GM08714 (cell line): Measurements from ENCODE around the gene STAG1.
"Not testable (repeated sequence)": the region's sequence is repeated elsewhere in the genome, so short reads cannot be mapped to it uniquely, and the experiment has no call there.

ENCODE experiments used
- H3K4me3 ChIP-seq: fragments of 200-500 bp; sonication (Bioruptor generic); 2 replicates; pipeline ENCODE4 v1.5.1; 2014; ENCODE audit warnings: mild to moderate bottlenecking, low read length, inconsistent platforms
- ZNF274 ChIP-seq: IDR thresholded peaks from 2 replicates; pipeline ENCODE4 v1.6.1; 2012; ENCODE audit warnings: mild to moderate bottlenecking, low read depth, low read length

STAG1 gene

GRCh38 chr3:136731274-136731884, 20.8 kb downstream of the STAG1 start:
- no peak overlapping the region for H3K4me3 ChIP-seq
- no peak for TF ChIP-seq ZNF274

GRCh38 chr3:136730595-136731273, 21.4 kb downstream of the STAG1 start:
- TF ChIP-seq ZNF274, result no peak

DNA sequence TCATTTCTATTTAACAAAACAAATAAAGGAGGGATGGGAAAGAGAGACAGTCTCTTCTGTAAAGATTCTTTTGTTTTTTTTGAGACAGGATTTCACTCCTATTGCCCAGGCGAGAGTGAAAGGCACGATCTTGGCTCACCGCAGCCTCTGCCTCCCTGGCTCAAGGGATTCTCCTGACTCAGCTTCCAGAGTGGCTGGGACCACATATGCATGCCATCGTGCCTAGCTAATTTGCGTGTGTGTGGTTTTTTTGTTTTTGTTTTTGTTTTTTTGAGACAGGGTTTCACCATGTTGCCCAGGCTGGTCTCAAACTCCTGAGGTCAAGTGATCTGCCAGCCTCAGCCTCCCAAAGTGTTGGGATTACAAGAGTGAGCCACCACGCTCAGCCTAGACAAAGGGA, 23.3 kb downstream of the STAG1 start:
- no peak for TF ChIP-seq ZNF274
- no peak overlapping the region for H3K4me3 ChIP-seq

More at GRCh38 chr3:136730595-136731273, 21.4 kb downstream of the STAG1 start:
- no peak overlapping the region for H3K4me3 ChIP-seq

DNA sequence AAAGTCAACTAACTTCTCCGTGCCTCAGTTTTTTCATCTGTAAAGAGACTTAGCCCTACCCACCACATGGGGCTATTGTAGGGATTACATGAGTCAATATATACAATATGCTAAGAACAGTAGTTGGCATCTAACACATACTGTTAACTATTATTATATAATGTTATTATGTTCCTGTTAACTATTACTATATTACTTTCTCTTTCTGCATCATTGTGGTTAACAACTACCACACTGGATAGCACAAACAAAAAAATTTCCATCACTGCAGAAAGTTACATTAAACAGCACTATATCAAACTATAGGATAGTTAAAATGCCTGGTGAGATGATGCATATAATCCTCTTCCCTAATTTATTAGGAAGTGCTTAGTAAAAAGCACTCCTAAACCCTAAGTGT, 23.7 kb downstream of the STAG1 start:
- no peak overlapping the region for H3K4me3 ChIP-seq
- TF ChIP-seq ZNF274, result no peak

DNA sequence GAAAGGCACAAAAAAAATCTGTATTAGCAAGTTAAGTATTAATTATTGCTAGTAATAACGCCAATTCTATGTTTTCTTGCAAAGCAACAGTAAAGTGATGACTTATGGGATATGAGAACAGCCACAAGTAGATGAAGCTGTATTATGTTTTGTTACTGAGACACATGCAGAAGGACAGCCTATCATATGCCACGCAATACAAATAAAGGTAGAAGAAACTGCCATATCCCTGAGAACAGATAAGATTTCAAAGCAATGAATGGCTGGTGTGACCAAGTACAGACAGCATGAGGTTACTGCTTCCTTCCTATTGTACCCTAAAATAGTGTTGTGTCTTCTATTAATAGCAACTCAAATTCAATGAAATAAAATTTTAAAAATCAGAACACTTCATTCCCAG, 26.7 kb downstream of the STAG1 start:
- TF ChIP-seq ZNF274, result no peak
- H3K4me3 ChIP-seq, result no peak overlapping the region

GRCh38 chr3:136722916-136723315, 29.3 kb downstream of the STAG1 start:
- H3K4me3 ChIP-seq, result not testable (repeated sequence)

DNA sequence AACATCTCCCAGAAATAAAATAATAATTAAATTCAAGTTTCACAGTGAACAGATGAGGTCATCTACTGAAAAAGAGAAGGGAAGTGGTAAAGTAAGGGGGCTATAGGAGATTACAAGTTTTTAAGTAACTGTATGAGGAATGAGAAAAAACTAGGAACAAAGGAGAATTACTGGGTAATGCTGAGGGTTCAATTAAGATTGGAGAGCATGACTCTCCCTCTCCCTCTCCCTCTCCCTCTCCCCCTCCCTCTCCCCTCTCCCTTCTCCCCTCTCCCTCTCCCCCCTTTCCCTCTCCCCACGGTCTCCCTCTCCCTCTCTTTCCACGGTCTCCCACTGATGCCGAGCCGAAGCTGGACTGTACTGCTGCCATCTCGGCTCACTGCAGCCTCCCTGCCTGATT, 29.8 kb downstream of the STAG1 start:
- not testable (repeated sequence) for H3K4me3 ChIP-seq

DNA sequence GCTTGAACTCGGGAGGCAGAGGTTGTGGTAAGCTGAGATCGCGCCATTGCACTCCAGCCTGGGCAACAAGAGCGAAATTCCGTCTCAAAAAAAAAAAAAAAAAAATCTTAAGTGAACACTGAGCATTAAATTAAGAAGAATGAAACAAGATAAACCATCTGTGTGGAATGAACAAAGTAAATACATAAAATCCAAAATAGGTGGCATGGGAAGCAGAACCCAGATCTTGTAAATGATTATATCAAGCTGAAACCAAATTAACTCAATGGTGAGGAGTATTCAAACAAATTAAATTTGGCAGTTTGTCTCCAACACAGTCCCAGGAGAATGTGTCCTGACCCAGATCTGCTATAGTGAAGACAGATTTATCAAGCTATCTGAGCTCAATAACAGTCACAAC, 32.1 kb downstream of the STAG1 start:
- H3K4me3 ChIP-seq, result no peak overlapping the region
- TF ChIP-seq ZNF274, result no peak

GRCh38 chr3:136716629-136717028, 35.5 kb downstream of the STAG1 start:
- TF ChIP-seq ZNF274, result no peak
- H3K4me3 ChIP-seq, result no peak overlapping the region

- H3K4me3 ChIP-seq, result no peak overlapping the region
- TF ChIP-seq ZNF274, result no peak
Measured at GRCh38 chr3:136714020-136714419, 38.2 kb downstream of the STAG1 start.

DNA sequence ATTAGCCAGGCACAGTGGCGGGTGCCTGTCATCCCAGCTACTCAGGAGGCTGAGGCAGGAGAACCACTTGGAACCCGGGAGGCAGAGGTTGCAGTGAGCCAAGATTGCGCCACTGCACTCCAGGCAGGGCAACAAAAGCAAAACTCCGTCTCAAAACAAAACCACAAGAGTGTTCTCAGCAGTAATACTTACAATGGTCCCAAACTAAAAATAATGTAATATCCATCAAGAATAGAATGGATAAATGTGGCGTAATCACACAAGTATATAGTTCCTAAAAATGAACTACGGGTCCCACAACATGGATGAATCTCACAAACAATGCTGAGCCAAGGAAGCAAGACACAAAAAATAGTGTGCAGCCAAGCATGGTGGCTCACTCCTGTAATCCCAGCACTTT, 39.2 kb downstream of the STAG1 start:
- no peak for TF ChIP-seq ZNF274
- H3K4me3 ChIP-seq, result no peak overlapping the region

GRCh38 chr3:136711888-136712287, 40.3 kb downstream of the STAG1 start:
- not testable (repeated sequence) for H3K4me3 ChIP-seq

GRCh38 chr3:136711277-136711676, 40.9 kb downstream of the STAG1 start:
- no peak overlapping the region for H3K4me3 ChIP-seq
- no peak for TF ChIP-seq ZNF274

- not testable (repeated sequence) for H3K4me3 ChIP-seq
Measured at GRCh38 chr3:136709775-136710174, 42.4 kb downstream of the STAG1 start.

GRCh38 chr3:136708333-136708985, 43.7 kb downstream of the STAG1 start:
- H3K4me3 ChIP-seq, result no peak overlapping the region
- TF ChIP-seq ZNF274, result no peak

DNA sequence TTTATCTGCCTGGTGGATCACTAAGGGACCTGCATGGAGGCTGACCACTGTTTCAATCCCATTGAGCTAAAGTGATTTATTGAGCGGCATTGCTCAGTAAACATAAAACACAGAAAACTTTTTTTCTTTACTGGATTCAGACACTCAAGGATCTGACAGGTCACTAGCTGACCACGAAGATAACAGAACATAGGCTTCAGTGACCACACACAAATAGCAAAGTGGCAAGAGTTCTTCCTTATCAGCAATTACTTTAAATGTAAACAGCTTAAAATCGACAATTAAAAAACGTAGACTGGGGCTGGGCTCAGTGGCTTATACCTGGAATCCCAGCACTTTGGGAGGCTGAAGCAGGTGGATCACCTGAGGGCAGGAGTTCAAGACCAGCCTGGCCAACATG, 48.7 kb downstream of the STAG1 start:
- H3K4me3 ChIP-seq, result no peak overlapping the region
- no peak for TF ChIP-seq ZNF274
